K562 (cell line): ENCODE data around the gene CMIP. TPM values are rescaled to one million over a fixed set of nuclear protein-coding genes. Genes with fewer than 3 reads are reported as not detected.

ENCODE experiments used
- ATAC-seq: fragments of 200-7000 bp; cut with Tn5 transposase; 3 replicates; pipeline ENCODE4 v1.9.1; 2020; ENCODE audit warnings: moderate library complexity
- BruUV-seq: library from RNA; stranded (reverse); fragments of 400-500 nt; replicated peaks from 2 replicates; lab custom pipeline; 2021; lab: Mats Ljungman, UMichigan
- CTCF ChIA-PET: fragments of 300-600 bp; formaldehyde crosslinking; extraction: SDS; loops from one replicate; lab custom pipeline; 2021; ENCODE audit warnings: low intra/inter-chr PET ratio; lab: Yijun Ruan, JAX
- POLR2A ChIA-PET: fragments of 300-600, 350-650 bp; sonication (Branson Sonifier 250); formaldehyde crosslinking; extraction: SDS; loops from one replicate; lab custom pipeline; 2021; ENCODE audit warnings: antibody characterized with exemption, inconsistent platforms; lab: Yijun Ruan, JAX
- DNase-seq, 4 experiments: peaks; one replicate each; pipeline versions ENCODE4 v3.0.0 to v3.0.0-alpha.2; 2011 to 2018; ENCODE audit warnings: low spot score in 3 of 4, mixed read lengths in 3 of 4; ENCODE audit errors: extremely low read depth in 1 of 4
- FAIRE-seq: peaks from 2 replicates; lab custom pipeline; 2011; peaks lifted over from hg19 to GRCh38; lab: Jason Lieb, UNC
- H2AFZ ChIP-seq: 2 replicates; pipeline ENCODE4 v1.6.0; 2011; ENCODE audit warnings: low read depth, low read length, control low read depth, inconsistent platforms
- H3K27ac ChIP-seq: fragments of 200-600 bp; 3 replicates; pipeline ENCODE4 v1.8.0; 2011; ENCODE audit warnings: low read depth, mild to moderate bottlenecking, control low read depth, inconsistent platforms, low read length, moderate library complexity, mixed read lengths; ENCODE audit errors: extremely low read depth
- H3K27me3 ChIP-seq, 2 experiments: fragments of 300-600 bp in 1 of 2; 2 replicates in 1 of 2; 3 replicates in 1 of 2; pipeline versions ENCODE4 v1.6.0 to v1.8.0; 2011; ENCODE audit warnings: inconsistent platforms in 2 of 2, low read length in 2 of 2, mild to moderate bottlenecking in 1 of 2, mixed read lengths in 1 of 2, moderate library complexity in 1 of 2; ENCODE audit not compliant: control insufficient read depth in 2 of 2, insufficient read depth in 2 of 2
- H3K36me3 ChIP-seq: fragments of 300-600 bp; 3 replicates; pipeline ENCODE4 v1.8.0; 2011; ENCODE audit warnings: mild to moderate bottlenecking, low read length, inconsistent platforms; ENCODE audit not compliant: control insufficient read depth, insufficient read depth
- H3K4me1 ChIP-seq, 2 experiments: fragments of 200-600 bp in 1 of 2; replicated peaks in 1 of 2; 2 replicates in 1 of 2; 3 replicates in 1 of 2; pipeline versions ENCODE4 v1.5.1 to v1.8.0; 2011; ENCODE audit warnings: inconsistent platforms in 2 of 2, low read length in 2 of 2, mild to moderate bottlenecking in 1 of 2, mixed read lengths in 1 of 2, moderate library complexity in 1 of 2; ENCODE audit not compliant: control insufficient read depth in 2 of 2, insufficient read depth in 2 of 2
- H3K4me2 ChIP-seq: 2 replicates; pipeline ENCODE4 v1.6.1; 2011; ENCODE audit warnings: low read length, control low read depth, inconsistent platforms, mixed read lengths; ENCODE audit not compliant: insufficient read depth
- H3K4me3 ChIP-seq: fragments of 200-600 bp; sonication (generic), shearing (Covaris generic); 2 replicates; pipeline ENCODE4 v1.5.1; 2016; ENCODE audit warnings: control low read depth, inconsistent platforms
- H3K79me2 ChIP-seq: fragments of 200-600 bp; 3 replicates; pipeline ENCODE4 v1.8.0; 2011; ENCODE audit warnings: low read length, inconsistent platforms; ENCODE audit not compliant: control insufficient read depth, insufficient read depth
- H3K9ac ChIP-seq, 2 experiments: 2 replicates each; pipeline versions ENCODE4 v1.6.0 to v1.6.1; 2011; ENCODE audit warnings: low read depth in 2 of 2, low read length in 2 of 2, control low read depth in 1 of 2, inconsistent platforms in 1 of 2, mild to moderate bottlenecking in 1 of 2, mixed read lengths in 1 of 2; ENCODE audit not compliant: insufficient read depth in 1 of 2
- H3K9me1 ChIP-seq: one replicate; pipeline ENCODE4 v1.6.0; 2011; ENCODE audit warnings: inconsistent platforms, mild to moderate bottlenecking, low read length, moderate library complexity; ENCODE audit not compliant: control insufficient read depth, insufficient read depth
- H3K9me3 ChIP-seq: replicated peaks from 2 replicates; pipeline ENCODE4 v1.5.1; 2011; ENCODE audit warnings: low read depth, low read length, inconsistent platforms; ENCODE audit not compliant: control insufficient read depth, insufficient read depth
- H4K20me1 ChIP-seq: replicated peaks from 2 replicates; pipeline ENCODE4 v1.6.1; 2011; ENCODE audit warnings: low read length, inconsistent platforms, mixed read lengths; ENCODE audit not compliant: control insufficient read depth, insufficient read depth
- ESRRA ChIP-seq: fragments of 450-650 bp; IDR thresholded peaks from 2 replicates; pipeline ENCODE4 v1.6.1; 2014; ENCODE audit warnings: low read depth, mild to moderate bottlenecking, moderate library complexity, borderline replicate concordance
- RBM25 ChIP-seq: fragments of 200-400 bp; formaldehyde crosslinking; IDR thresholded peaks from 2 replicates; pipeline ENCODE4 v1.6.1; 2018; ENCODE audit warnings: low read length, low read depth, moderate library complexity; ENCODE audit not compliant: severe bottlenecking
- ZNF146 ChIP-seq: IDR thresholded peaks from one replicate; pipeline ENCODE4 v1.6.1; 2018; ENCODE audit warnings: missing compliant biosample characterization; ENCODE audit not compliant: unreplicated experiment
- ZNF431 ChIP-seq: sonication (generic); formaldehyde crosslinking; IDR thresholded peaks from 2 replicates; pipeline ENCODE4 v1.8.0; 2022; ENCODE audit warnings: mild to moderate bottlenecking, missing genetic modification reagents
- WGBS: fragments of 100-300 bp; shearing (Covaris generic); methylation state at CpG from one replicate; pipeline ENCODE4 v1.1.6; 2016; ENCODE audit warnings: low coverage, mixed read lengths; ENCODE audit not compliant: insufficient coverage; ENCODE audit errors: missing lambda C conversion rate; 5-methylcytosine and 5-hydroxymethylcytosine counted together
- in situ Hi-C: fragments of 300-500 bp; cut with MboI; formaldehyde crosslinking; loops from 4 replicates; pipeline ENCODE4 v1.15.0; 2018; ENCODE audit warnings: inconsistent platforms, mixed read lengths
- intact Hi-C: fragments of 100-400 bp; cut with micrococcal nuclease; formaldehyde crosslinking; loops from 2 replicates; pipeline ENCODE4 v1.14.2; 2022
- polyA plus RNA-seq, 8 experiments: library from polyadenylated mRNA; depleted of rRNA in 4 of 8; stranded (reverse) in 5 of 8; unstranded in 3 of 8; fragments of >200 nt; fragmentation: Nextera tagmentation in 2 of 8; fragmentation: Illumina TruSeq in 1 of 8; extraction: Ambion mirVana in 2 of 8; extraction: Trizol in 1 of 8; gene quantifications; 2 replicates each; pipeline versions ENCODE4 v1.2.1 to v1.2.3, GENCODE V29; 2011 to 2014; ENCODE audit warnings: inconsistent platforms in 1 of 8, missing spikeins in 1 of 8
- total RNA-seq, 7 experiments: library from RNA; depleted of rRNA in 6 of 7; stranded (reverse); fragments of >200 nt in 6 of 7; fragmentation: Illumina TruSeq in 2 of 7; extraction: Trizol in 2 of 7; gene quantifications; 2 replicates each; pipeline versions ENCODE4 v1.2.1 to v1.2.3, GENCODE V29; 2011 to 2021; ENCODE audit warnings: low replicate concordance in 1 of 7
- TF ChIP-seq, protein P1 (sequence below): sonication (generic); formaldehyde crosslinking; IDR thresholded peaks from 2 replicates; pipeline ENCODE4 v1.8.0; 2022; ENCODE audit warnings: mild to moderate bottlenecking, missing genetic modification reagents
- TF ChIP-seq, protein P2 (sequence below): sonication (generic); formaldehyde crosslinking; IDR thresholded peaks from 2 replicates; pipeline ENCODE4 v1.8.1; 2023; ENCODE audit warnings: mild to moderate bottlenecking, missing genetic modification reagents

Gene CMIP
- total and polyA plus RNA-seq, 9 of the 15 experiments (the other 6 are each of a cell fraction or from before 2014, with no cell fraction given), result 0.94 to 82.5 (median 10.3) TPM

- TF ChIP-seq, protein P1, sequence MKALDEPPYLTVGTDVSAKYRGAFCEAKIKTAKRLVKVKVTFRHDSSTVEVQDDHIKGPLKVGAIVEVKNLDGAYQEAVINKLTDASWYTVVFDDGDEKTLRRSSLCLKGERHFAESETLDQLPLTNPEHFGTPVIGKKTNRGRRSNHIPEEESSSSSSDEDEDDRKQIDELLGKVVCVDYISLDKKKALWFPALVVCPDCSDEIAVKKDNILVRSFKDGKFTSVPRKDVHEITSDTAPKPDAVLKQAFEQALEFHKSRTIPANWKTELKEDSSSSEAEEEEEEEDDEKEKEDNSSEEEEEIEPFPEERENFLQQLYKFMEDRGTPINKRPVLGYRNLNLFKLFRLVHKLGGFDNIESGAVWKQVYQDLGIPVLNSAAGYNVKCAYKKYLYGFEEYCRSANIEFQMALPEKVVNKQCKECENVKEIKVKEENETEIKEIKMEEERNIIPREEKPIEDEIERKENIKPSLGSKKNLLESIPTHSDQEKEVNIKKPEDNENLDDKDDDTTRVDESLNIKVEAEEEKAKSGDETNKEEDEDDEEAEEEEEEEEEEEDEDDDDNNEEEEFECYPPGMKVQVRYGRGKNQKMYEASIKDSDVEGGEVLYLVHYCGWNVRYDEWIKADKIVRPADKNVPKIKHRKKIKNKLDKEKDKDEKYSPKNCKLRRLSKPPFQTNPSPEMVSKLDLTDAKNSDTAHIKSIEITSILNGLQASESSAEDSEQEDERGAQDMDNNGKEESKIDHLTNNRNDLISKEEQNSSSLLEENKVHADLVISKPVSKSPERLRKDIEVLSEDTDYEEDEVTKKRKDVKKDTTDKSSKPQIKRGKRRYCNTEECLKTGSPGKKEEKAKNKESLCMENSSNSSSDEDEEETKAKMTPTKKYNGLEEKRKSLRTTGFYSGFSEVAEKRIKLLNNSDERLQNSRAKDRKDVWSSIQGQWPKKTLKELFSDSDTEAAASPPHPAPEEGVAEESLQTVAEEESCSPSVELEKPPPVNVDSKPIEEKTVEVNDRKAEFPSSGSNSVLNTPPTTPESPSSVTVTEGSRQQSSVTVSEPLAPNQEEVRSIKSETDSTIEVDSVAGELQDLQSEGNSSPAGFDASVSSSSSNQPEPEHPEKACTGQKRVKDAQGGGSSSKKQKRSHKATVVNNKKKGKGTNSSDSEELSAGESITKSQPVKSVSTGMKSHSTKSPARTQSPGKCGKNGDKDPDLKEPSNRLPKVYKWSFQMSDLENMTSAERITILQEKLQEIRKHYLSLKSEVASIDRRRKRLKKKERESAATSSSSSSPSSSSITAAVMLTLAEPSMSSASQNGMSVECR (CRISPR knock-in tag), result no peak
Observed at GRCh38 chr16:81516478-81517149, 72.0 kb downstream of the CMIP start (continued).

GRCh38 chr16:81517150-81517499 is 72.5 kb downstream of the CMIP start:
- in situ Hi-C loops (no loop called here), intact Hi-C loops (no loop called here)
- no TSS peak for BruUV-seq
- Histone ChIP-seq H3K36me3 (peaks cover 28% of the 10 kb centered on the region; the same call in 2 of the 3 replicates), H3K9ac (no peak overlapping the region), H3K27me3 (no peaks in the 10 kb centered on the region), H3K9me1 (no peaks in the 10 kb centered on the region), H3K79me2 (peaks cover 77% of the 10 kb centered on the region), H3K27ac (peak overlapping the region; percentile 7; the same call in 1 of the 3 replicates), H4K20me1 (peaks cover 11% of the 10 kb centered on the region; the same call in 1 of the 2 replicates), H3K4me3 (no peak overlapping the region), H3K4me1 (peaks cover 22 to 26% of the 10 kb centered on the region in 2 experiments), H3K4me2 (no peak overlapping the region), H2AFZ (no peak overlapping the region), H3K9me3 (no peaks in the 10 kb centered on the region)
- ChIA-PET POLR2A (interaction anchor here (1.5 to 2.2 kb wide), 2 partner anchors 10 to 21 kb away, joined by 3 to 15 read pairs; no protein-coding TSS in a partner anchor), CTCF (no interaction called here)
- ATAC-seq (no peak), FAIRE-seq (no peak), DNase-seq (no peak)
- TF ChIP-seq ESRRA (peak; percentile 90), ZNF146 (CRISPR knock-in tag) (peak; percentile 94), RBM25 (peak; percentile 69), ZNF431 (CRISPR knock-in tag) (no peak)
- TF ChIP-seq, protein P2, sequence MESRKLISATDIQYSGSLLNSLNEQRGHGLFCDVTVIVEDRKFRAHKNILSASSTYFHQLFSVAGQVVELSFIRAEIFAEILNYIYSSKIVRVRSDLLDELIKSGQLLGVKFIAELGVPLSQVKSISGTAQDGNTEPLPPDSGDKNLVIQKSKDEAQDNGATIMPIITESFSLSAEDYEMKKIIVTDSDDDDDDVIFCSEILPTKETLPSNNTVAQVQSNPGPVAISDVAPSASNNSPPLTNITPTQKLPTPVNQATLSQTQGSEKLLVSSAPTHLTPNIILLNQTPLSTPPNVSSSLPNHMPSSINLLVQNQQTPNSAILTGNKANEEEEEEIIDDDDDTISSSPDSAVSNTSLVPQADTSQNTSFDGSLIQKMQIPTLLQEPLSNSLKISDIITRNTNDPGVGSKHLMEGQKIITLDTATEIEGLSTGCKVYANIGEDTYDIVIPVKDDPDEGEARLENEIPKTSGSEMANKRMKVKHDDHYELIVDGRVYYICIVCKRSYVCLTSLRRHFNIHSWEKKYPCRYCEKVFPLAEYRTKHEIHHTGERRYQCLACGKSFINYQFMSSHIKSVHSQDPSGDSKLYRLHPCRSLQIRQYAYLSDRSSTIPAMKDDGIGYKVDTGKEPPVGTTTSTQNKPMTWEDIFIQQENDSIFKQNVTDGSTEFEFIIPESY (CRISPR knock-in tag), result 0 out of 2 replicates have a peak, but pooled peaks have one; percentile 4
- WGBS, result 87% methylated on average over 3 of the region's 4 CpGs
